Measurements from ENCODE around the gene HOPX. TPM values are rescaled to one million over a fixed set of nuclear protein-coding genes. Genes with fewer than 3 reads are reported as not detected.

The HOPX gene
- total and polyA plus RNA-seq, 8 donors: 1.2 to 79.1 (median 48.2) TPM; not detected in 1

- no peak for DNase-seq
- H3K36me3 ChIP-seq: no peaks in the 10 kb centered on the region
- H3K27me3 ChIP-seq: no peaks in the 10 kb centered on the region
- TF ChIP-seq POLR2A (IDR thresholded peaks at IDR 0.05) (no peak), POLR2AphosphoS5 (IDR thresholded peaks at IDR 0.05) (no peak), EP300 (IDR thresholded peaks at IDR 0.05) (no peak), CTCF (IDR thresholded peaks at IDR 0.05) (no peak)
- intact Hi-C loops (cut with DNase I; ENCODE audit: low total_unique reads): no loop called here
- H3K27ac ChIP-seq: no peak overlapping the region
- H3K4me1 ChIP-seq: no peaks in the 10 kb centered on the region
- peaks cover 0 to 28% (median 15%) of the 10 kb centered on the region in 4 donors for H3K9me3 ChIP-seq
- WGBS, 5 donors: 59 to 76% (median 74%) methylated on average over 1 of the region's 1 CpG
- no peak overlapping the region for H3K4me3 ChIP-seq
Observed at GRCh38 chr4:56626420-56626819, 54.7 kb downstream of the HOPX start.

GRCh38 chr4:56622176-56622575 is 58.9 kb downstream of the HOPX start:
- peak in 1 of 2 donors; percentile 7 for DNase-seq
- Histone ChIP-seq H3K27ac (no peak overlapping the region), H3K4me3 (no peak overlapping the region), H3K27me3 (peaks cover 0 to 3% (median 0%) of the 10 kb centered on the region in 3 donors), H3K36me3 (no peaks in the 10 kb centered on the region), H3K9me3 (peaks cover 0 to 28% (median 15%) of the 10 kb centered on the region in 4 donors), H3K4me1 (no peaks in the 10 kb centered on the region)
- TF ChIP-seq POLR2A (IDR thresholded peaks at IDR 0.05) (no peak), POLR2AphosphoS5 (IDR thresholded peaks at IDR 0.05) (no peak), CTCF (IDR thresholded peaks at IDR 0.05) (no peak), EP300 (IDR thresholded peaks at IDR 0.05) (no peak)
- intact Hi-C loops (cut with DNase I; ENCODE audit: low total_unique reads): no loop called here
- WGBS, 5 donors: 61 to 76% (median 69%) methylated on average over 1 of the region's 1 CpG

GRCh38 chr4:56619816-56620215 is 61.3 kb downstream of the HOPX start:
- Histone ChIP-seq H3K36me3 (no peaks in the 10 kb centered on the region), H3K4me1 (no peaks in the 10 kb centered on the region), H3K9me3 (peaks cover 0 to 10% (median 4%) of the 10 kb centered on the region in 4 donors), H3K27ac (no peak overlapping the region), H3K4me3 (no peak overlapping the region), H3K27me3 (peaks cover 0 to 3% (median 0%) of the 10 kb centered on the region in 3 donors)
- WGBS, 5 donors: 55 to 73% (median 66%) methylated on average over 1 of the region's 1 CpG
- DNase-seq: no peak
- TF ChIP-seq POLR2A (IDR thresholded peaks at IDR 0.05) (no peak), CTCF (IDR thresholded peaks at IDR 0.05) (no peak), EP300 (IDR thresholded peaks at IDR 0.05) (no peak), POLR2AphosphoS5 (IDR thresholded peaks at IDR 0.05) (no peak)
- intact Hi-C loops (cut with DNase I; ENCODE audit: low total_unique reads): no loop called here

- Histone ChIP-seq H3K27ac (no peak overlapping the region), H3K36me3 (no peaks in the 10 kb centered on the region), H3K4me1 (no peaks in the 10 kb centered on the region), H3K9me3 (peaks cover 0 to 5% (median 1%) of the 10 kb centered on the region in 4 donors), H3K4me3 (no peak overlapping the region), H3K27me3 (peaks cover 0 to 3% (median 0%) of the 10 kb centered on the region in 3 donors)
- no peak for DNase-seq
- intact Hi-C loops (cut with DNase I; ENCODE audit: low total_unique reads): no loop called here
- WGBS, 5 donors: 38 to 53% (median 46%) methylated on average over 2 of the region's 2 CpGs
- TF ChIP-seq POLR2AphosphoS5 (IDR thresholded peaks at IDR 0.05) (no peak), POLR2A (IDR thresholded peaks at IDR 0.05) (no peak), EP300 (IDR thresholded peaks at IDR 0.05) (no peak), CTCF (IDR thresholded peaks at IDR 0.05) (no peak)
Observed at GRCh38 chr4:56619160-56619559, 61.9 kb downstream of the HOPX start.

Data from stomach (tissue), 9 donors.